HG03457 (cell line): ENCODE measurements around the gene NUDT22.

Experiments
- ATAC-seq: cut with Tn5 transposase; IDR thresholded peaks from one replicate; pipeline ENCODE4 v1.9.1; 2021; ENCODE audit warnings: moderate number of reproducible peaks; ENCODE audit not compliant: unreplicated experiment

The NUDT22 gene

DNA sequence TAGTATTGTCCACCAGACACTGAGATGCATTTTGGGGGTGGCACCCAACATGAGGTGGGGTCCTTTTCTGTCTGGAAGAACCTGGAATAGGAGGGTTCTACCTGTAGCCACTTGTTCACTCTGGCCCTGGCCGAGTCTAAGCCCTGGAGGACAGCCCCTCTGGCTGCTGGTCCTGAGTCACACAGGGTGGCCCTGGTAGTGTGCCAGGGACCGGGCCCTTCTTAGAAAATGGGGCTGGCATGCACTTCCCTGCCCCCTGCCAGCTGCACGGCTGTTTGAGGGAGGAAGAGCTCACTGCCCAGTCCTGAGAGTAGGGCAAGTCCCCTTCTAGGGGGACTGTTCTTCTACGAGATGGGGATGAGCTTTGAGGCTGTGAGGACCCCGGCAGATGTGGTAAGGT is 27.4 kb downstream of the NUDT22 start:
- no peak for ATAC-seq

DNA sequence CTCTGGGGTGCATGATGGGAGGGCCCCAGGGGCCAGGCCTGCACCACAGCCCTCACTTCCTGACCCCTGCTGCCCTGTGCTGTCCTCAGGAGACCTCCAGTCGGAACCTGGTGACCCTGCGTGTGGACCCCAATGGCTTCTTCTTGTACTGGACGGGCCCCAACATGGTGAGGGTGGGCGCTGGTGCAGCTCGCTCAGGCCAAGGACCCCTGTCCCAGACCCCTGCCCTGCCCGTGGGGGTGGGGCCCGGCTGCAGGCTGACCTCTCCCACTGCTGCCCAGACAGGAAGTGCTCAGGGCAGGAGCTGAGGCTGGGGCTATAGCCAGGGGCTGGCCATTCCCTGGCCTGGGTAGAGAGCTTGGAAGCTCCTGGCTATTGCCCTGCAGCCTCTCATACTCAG is 28.3 kb downstream of the NUDT22 start:
- no peak for ATAC-seq

DNA sequence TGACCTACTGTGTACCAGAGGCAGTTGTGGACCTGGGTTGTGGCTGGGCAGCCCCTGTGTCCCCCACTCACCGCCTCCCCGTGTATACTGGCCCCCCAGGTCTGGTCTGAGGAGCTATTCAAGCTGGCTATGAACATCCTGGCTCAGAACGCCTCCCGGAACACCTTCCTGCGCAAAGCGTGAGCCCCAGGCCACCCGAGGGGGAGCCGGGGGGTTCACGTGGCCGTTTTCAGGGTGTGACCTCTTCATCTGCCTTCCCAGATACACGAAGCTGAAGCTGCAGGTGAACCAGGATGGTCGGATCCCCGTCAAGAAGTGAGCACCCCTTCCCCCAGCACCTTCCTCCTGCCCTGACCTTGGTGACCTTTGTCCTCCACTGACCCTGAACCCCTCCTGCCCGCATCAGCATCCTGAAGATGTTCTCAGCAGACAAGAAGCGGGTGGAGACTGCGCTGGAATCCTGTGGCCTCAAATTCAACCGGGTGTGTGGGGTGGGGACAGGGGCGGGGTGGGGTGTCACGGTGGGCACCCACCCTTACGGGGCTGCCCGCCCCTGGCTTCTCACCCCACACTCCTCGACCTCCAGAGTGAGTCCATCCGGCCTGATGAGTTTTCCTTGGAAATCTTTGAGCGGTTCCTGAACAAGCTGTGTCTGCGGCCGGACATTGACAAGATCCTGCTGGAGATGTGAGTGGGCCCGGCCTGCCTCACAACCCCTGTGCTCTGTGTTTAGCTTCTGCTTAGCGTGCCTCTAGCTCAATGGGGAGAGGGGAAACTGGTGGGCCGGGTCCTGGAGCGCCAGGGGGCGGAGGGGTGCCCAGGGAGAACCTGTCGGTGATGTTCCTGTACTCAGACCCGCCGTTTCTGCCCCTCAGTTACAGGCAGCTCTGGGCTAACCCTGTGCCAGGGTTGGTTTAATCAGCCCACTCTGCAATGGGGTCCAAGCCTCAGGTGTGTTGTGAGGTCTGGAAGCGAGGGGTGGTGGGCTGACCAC is 29.4 kb downstream of the NUDT22 start:
- no peak for ATAC-seq

DNA sequence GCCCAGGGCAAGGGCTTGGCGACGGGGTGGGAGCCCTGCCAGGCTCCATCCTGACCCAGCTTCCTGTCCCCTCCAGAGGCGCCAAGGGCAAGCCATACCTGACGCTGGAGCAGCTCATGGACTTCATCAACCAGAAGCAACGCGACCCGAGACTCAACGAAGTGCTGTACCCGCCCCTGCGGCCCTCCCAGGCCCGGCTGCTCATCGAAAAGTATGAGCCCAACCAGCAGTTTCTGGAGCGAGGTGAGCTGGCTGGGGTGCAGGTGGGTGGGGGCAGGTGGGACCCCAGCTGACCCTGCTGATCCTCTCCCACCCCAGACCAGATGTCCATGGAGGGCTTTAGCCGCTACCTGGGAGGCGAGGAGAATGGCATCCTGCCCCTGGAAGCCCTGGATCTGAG is 30.2 kb downstream of the NUDT22 start:
- no peak for ATAC-seq

DNA sequence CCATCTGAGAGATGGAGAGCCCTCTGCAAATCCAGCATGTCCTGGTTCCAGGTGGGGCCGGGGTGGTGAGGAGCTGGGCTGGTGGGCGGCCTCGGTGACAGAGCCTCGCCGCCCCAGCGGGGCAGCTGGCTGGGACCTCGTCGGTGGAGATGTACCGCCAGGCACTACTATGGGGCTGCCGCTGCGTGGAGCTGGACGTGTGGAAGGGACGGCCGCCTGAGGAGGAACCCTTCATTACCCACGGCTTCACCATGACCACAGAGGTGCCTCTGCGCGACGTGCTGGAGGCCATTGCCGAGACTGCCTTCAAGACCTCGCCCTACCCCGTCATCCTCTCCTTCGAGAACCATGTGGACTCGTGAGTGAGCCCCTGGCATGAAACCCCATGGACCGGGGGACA is 32.3 kb downstream of the NUDT22 start:
- ATAC-seq = no peak

DNA sequence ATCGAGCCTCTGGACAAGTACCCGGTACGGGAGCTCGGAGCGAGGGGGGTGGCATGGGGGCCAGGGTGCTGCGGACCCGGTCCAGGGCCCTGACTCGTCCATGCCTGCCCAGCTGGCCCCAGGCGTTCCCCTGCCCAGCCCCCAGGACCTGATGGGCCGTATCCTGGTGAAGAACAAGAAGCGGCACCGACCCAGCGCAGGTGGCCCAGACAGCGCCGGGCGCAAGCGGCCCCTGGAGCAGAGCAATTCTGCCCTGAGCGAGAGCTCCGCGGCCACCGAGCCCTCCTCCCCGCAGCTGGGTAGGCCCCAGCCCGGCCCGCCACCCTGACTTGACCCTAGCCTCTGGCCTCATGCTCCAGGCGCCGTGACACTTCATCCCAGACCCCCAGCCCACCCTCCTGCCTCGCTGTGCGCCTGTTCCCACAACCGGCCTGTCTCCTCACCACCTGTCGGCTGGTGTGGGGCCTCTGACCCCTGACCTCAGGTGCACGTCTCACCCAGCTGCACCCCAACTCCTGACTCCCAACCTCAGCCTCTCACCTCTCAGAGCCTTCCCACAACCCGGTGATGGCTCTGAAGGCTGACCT is 33.0 kb downstream of the NUDT22 start:
- ATAC-seq = no peak

DNA sequence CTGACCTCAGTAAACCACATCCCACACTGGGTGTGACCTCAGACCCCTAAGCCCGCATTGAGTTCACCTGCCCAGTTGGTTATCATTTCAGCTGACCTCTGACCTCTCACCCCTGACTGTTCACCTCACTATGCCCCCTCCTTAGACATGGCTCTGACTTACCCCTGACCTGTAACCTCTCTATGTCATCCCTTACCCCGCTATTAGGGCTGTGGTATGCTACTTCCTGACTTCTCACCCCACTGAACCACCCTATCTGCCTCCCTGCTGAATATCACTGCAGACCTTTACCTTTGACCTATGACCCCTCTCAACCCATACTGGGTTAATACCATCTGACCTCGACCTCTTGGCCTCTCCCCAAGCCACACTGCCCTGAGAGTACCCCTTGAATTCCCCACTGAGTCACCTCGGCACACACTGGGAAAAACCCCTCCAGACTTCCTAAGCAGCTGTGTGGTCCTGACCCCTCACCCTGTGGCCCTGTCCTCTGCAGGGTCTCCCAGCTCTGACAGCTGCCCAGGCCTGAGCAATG is 33.5 kb downstream of the NUDT22 start:
- no peak for ATAC-seq

DNA sequence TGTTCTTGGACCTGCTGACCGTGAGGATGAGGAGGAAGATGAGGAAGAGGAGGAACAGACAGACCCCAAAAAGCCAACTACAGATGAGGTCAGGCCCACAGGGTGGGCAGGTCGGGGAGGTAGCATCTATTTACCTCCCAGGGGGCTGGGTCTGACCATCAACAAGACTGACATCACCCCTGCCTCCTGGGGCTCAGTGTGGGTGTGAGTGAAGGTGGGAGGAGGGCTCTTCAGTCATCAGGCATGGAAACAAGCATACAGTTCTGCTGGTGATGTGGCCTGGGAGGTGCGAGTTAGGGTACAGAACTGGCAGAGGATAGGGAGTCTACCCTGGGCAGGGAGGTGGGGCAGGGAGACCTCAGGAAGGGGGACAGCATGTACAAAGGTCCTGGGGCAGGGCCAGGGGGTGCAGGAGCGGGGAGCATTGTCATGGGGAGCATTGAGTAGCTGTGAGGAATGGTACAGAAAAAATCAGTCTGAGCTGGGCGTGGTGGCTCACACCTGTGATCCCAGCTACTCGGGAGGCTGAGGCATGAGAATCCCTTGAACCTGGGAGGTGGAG is 34.2 kb downstream of the NUDT22 start:
- no peak for ATAC-seq

DNA sequence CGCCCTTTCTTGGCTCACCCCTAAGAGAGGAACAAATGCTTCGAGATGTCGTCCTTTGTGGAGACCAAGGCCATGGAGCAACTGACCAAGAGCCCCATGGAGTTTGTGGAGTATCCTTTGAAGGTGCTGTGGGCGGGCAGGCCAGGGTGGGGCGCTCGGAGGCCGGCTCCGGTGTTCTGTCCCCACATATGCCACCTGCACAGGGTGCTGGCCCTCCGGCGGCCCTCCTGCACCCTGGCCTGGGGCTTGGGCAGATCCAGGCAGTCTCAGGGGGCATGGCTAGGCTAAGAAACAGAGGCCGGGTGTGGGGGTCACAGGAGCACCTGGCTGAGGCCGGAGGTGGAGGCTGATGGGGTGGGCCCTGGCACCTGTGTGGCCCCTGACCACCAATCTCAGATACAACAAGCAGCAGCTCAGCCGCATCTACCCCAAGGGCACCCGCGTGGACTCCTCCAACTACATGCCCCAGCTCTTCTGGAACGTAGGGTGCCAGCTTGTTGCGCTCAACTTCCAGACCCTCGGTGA is 35.5 kb downstream of the NUDT22 start:
- ATAC-seq = no peak

DNA sequence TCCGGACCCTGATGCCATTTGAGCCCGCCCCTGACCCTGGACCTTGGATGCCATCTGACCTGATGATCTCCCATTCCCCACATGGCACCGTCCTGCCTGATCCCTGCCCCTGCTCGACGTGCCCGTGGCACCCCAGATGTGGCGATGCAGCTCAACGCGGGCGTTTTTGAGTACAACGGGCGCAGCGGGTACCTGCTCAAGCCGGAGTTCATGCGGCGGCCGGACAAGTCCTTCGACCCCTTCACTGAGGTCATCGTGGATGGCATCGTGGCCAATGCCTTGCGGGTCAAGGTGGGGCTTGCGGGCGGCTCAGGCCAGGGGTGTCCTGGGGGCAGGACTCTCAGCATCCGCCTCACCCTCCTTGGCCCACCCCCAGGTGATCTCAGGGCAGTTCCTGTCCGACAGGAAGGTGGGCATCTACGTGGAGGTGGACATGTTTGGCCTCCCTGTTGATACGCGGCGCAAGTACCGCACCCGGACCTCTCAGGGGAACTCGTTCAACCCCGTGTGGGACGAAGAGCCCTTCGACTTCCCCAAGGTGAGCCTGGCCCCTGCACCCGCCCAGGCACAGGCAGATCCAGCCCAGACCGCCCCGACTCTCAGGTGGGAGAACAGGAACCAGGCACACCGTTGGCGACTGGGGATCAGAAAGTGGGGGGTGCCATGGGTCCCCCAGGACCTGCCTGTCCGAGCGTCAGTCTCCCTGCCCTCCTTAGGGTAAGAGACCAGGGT is 36.4 kb downstream of the NUDT22 start:
- no peak for ATAC-seq

DNA sequence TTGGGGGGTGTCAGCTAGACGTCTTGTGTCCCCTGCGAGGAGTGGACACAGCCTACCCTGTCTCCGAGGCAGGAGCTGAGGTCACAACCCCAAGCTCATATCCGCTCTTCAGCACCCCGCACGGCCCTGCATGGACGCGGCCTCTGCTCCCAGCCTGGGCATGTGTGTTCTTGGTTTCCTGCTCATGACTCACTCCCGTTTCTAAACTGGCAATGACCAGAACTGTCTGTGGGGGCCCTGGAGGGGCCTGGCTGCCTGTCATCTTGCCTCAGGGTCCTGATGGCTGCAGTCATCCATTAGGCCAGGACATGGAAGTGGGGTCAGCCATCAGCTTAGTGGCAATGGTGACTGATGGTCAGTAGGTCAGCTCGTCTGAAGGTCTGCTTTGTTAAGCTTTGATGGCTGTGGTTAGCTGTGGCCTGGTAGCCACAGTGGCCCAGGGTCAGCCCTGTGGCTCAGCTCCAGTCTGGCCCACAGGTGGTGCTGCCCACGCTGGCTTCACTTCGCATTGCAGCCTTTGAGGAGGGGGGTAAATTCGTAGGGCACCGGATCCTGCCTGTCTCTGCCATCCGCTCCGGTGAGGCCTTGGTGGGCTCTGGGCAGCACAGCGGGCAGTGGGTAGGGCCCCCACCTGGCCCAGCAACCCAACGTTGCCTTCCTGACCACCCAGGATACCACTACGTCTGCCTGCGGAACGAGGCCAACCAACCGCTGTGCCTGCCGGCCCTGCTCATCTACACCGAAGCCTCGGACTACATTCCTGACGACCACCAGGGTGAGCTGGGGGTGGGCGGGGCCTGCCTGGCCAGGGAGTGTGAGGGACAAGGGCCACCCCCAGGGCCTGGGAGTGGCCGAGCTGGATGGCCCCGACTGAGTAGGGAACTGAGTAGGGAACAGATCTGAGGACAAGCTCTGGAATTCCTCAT is 37.2 kb downstream of the NUDT22 start:
- ATAC-seq = no peak

DNA sequence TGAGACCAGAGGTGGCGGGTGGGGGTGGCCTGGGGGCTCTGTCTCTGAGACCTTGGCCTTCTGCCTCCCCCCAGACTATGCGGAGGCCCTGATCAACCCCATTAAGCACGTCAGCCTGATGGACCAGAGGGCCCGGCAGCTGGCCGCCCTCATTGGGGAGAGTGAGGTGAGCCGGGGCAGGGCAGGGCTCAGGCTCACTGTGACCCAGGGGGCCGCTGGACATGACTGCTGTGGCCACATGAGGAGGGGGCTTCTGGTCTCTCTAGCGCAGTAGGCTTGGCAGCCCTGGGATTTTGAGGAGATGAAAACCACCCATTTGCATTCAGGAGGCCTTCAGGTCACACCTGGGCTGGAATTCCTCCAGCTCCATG is 37.9 kb downstream of the NUDT22 start:
- ATAC-seq = no peak

DNA sequence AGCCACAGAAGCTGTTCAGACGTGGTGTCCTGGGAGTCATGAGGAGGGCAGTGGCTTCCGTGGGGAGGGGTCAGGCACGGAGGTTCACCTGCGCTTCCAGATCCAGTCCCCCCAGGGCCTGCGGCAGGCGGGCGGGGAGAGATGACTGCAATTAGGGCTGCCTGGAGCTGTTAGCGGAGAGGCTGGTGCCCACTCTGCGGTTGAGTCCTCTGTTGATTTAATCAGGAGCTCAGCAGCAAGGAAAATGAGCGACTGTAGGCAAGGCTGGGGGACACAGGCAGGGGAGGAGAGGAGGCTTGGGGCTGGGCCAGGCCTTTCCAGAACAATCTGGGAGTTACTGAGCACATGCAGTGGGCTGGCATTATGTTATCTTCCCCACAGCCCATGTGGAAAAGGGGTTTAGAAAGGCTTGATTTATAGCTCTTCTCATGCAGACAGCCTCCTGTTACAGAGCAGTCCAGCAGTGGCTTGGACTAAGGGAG is 38.3 kb downstream of the NUDT22 start:
- ATAC-seq = no peak

DNA sequence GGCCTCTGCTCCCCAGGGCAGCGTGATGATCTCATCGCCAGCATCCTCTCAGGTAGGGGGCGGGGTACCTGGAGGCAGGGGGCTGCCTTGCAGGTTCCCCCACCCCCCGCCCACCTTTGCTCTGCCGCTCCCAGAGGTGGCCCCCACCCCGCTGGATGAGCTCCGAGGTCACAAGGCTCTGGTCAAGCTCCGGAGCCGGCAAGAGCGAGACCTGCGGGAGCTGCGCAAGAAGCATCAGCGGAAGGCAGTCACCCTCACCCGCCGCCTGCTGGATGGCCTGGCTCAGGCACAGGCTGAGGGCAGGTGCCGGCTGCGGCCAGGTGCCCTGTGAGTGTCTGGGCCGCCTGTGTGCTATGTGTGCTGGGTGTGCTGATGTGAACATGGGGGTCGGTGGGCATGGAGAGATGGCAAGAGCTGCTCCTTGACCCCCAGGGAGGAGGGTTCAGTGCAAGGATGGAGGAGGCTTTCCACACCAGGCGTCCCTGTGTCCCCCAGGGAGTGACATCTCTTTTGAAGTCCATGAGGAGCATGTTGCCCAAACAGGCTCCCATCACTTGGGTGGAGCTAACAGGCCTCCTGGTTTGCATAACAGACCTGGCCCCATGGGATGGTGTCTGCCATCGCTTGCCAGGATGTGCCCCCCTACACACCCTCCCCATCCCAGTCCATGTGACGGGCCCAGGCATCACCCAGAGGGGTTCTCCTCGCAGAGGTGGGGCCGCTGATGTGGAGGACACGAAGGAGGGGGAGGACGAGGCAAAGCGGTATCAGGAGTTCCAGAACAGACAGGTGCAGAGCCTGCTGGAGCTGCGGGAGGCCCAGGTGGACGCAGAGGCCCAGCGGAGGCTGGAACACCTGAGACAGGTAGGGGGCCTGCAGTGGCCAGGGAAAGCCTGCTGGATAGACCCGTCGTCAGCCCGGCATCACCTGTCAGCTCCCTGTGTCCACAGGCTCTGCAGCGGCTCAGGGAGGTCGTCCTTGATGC is 39.4 kb downstream of the NUDT22 start:
- ATAC-seq = no peak

DNA sequence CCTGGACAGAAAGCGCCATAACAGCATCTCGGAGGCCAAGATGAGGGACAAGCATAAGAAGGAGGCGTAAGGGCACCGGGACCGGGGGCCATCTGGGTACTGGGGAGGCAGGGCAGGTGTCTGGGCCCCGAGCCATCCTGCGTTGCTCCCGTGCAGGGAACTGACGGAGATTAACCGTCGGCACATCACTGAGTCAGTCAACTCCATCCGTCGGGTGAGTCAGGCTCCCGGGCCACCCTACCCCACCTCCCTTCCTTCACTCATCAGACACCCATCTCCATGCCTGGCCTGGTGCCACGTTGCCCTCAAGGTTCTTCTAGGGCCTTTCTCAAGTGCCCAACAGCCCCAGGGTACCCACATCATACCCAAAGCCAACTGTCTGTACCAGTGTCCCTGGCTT is 40.3 kb downstream of the NUDT22 start:
- no peak for ATAC-seq

DNA sequence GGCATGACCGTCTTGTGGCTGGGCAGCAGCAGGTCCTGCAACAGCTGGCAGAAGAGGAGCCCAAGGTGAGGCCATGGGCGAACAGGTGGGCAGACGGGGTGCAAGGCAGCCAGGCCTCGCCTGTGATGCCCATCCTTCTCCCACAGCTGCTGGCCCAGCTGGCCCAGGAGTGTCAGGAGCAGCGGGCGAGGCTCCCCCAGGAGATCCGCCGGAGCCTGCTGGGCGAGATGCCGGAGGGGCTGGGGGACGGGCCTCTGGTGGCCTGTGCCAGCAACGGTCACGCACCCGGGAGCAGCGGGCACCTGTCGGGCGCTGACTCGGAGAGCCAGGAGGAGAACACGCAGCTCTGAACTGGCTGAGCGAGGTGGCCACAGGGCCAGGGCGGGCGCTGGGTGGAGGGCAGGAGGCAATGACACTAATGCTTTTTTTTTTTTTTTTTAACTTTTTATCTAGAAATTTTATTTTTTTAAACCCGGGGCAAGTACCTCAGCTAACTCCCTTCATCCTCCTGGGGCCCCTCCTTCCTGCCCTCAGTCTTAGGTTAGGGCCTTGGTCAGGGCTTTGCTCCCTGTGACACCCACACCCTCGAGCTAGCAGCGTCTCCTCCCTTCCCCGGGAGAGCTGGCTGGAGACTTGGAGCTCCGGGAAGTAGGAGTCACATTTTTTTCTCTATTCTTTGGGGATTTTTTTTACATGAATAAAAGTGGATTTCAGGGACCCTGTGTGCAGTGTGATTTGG is 41.3 kb downstream of the NUDT22 start:
- no peak for ATAC-seq

DNA sequence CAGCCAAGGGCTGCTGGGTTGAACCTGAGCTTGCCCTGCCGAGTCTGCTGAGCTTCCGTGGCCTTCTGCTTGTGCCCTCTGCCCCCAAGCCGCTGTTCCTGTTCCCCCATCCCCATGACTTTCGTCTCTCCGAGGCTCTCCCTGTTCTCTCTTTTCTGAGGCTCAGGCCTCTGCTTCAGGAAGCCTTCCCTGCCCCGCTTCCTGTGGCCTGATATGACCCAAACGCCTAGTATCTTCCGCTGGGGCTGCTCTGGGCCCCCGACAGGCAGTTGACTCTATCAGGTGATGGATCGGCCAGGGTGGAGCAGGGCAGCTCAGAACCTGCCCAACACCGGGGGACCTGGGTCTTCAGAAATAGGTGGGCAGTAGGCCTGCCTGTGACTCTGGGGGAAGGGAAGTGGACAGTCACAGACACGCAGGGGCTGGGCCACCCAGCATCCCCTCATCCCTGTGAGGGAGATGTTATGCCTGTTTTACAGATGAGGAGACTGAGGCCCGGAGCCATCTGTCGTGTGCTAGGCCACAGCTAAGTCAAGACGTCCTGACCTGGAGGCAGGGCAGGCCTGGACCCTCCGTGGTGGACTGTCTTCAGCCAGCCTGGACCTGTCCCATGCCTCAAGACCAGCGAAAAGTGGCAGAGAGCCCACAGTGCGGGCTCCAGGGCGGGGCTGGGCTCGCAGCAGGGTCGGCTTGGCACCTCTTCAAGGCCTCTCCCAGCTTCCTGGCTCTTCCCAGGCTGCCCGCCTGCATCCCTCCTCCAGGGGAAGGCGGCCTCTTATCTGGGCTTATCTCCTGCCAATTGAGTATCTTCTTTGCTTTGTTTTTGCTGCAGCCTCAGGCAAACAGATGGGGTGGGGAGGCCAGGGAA is 42.2 kb downstream of the NUDT22 start:
- ATAC-seq = no peak
